GM21529 (cell line): Measurements from ENCODE around the gene BSG.

ENCODE experiments used
- ATAC-seq: cut with Tn5 transposase; IDR thresholded peaks from one replicate; pipeline ENCODE4 v1.9.1; 2021; ENCODE audit not compliant: unreplicated experiment

The BSG gene

GRCh38 chr19:572140-572742 lies at the start of gene BSG:
Gene BSG, plus strand, starts transcription at chr19:572596. Its CDS starts 39 bp downstream, at chr19:572635.
- peak; percentile 75 for ATAC-seq

DNA sequence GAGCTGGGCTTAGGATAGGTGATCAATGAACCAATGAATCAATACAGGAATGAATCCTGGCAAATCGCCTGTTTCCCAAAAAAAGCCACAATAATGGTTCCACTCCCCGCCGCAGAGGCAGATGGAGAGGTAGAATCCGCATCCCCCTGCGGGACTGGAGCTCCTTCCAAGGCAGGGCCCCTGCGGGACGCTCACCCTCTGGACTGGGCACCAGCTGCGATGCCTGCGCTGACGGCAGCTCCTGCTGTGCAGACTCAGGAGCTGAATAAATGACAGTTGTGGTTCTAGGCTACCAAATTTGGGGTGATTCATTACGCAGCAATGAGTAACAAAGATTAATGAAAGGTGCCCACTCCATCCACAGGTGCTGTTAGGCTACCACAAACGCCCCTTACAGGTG lies 49.7 kb upstream of the BSG start:
- no peak for ATAC-seq

GRCh38 chr19:524062-524674 lies 48.2 kb upstream of the BSG start:
- no peak for ATAC-seq

DNA sequence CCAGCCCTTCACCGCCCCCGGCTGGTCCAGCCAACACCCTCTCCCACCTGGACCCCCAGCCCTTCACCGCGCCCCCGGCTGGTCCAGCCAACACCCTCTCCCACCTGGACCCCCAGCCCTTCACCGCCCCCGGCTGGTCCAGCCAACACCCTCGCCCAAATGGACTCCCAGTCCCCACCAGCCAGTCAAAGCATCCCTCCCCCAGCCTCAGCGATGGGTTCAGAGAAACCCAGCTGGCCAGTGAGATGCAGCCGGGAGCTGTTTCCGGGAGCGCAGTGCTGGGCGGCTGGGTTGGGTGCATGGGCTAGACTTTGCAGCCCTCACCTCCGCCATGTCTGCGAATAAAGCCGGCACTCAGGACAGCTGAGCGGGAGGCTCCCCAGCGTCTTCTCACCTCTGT lies 47.4 kb upstream of the BSG start:
- ATAC-seq: no peak

DNA sequence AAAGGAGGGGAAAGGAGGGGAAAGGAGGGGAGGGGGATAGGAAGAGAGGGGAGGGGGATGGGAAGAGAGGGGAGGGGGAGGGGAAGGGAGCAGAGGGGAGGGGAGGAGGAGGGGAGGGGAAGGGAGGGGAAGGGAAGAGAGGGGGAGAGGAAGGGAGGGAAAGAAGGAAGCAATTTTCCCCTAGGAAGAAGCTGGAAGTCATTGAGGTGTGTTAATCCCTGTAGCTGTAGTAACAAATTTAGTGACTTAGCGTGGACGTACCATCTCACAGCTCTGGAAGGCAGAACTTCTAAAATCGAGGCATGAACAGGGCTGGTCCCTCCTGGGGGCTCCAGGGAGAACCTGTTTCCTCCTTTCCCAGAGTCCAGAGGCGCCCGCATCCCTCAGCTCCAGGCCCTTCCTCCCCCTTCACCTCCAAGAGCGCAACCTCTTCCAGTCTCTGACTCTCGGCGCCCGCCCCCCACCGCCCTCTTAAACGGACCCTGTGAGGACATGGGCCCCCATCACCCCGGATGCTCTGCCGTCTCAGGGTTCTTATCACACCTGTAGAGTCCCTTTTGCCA lies 46.5 kb upstream of the BSG start:
- ATAC-seq: no peak

GRCh38 chr19:530134-531008 lies 42.0 kb upstream of the BSG start:
- no peak for ATAC-seq

GRCh38 chr19:531009-531752 lies 41.2 kb upstream of the BSG start:
- peak; percentile 49 for ATAC-seq

DNA sequence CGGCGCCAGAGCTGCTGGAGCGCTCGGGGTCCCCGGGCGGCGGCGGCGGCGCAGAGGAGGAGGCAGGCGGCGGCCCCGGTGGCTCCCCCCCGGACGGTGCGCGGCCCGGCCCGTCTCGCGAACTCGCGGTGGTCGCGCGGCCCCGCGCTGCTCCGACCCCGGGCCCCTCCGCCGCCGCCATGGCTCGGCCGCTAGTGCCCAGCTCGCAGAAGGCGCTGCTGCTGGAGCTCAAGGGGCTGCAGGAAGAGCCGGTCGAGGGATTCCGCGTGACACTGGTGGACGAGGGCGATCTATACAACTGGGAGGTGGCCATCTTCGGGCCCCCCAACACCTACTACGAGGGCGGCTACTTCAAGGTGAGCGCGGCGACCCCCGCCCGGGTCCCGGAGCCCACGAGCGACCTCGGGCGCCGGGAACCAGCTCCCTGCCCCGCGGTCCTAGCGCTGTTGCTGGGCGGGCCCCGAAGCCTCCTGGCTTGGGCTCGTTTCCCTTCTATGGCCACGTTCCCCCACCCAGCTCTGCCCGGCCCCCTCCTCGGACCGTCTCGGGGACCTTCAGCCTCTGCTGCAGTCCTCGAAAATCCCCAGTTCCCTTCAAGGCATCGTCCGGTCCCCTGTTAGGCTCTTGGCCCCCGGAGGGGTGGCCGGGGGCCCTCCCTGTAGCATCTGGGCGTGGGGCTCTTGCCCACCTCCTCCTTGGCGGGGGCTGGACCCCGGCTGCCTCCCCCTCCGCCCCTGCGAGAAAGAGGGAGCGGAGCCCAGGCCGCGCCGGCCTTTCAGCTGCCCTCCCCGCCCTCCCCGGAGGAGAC lies 40.4 kb upstream of the BSG start, which contains the start of gene CDC34:
TSS of gene CDC34 (plus strand) at position 8 of the 808 bp plus-strand sequence. CDS start at position 180, 172 bp downstream.
- ATAC-seq: peak; percentile 14

GRCh38 chr19:532561-533363 lies 39.6 kb upstream of the BSG start:
- no peak for ATAC-seq

GRCh38 chr19:533364-534058 lies 38.9 kb upstream of the BSG start:
- ATAC-seq: no peak

- ATAC-seq: no peak
Observed at GRCh38 chr19:534088-534487, 38.3 kb upstream of the BSG start.

DNA sequence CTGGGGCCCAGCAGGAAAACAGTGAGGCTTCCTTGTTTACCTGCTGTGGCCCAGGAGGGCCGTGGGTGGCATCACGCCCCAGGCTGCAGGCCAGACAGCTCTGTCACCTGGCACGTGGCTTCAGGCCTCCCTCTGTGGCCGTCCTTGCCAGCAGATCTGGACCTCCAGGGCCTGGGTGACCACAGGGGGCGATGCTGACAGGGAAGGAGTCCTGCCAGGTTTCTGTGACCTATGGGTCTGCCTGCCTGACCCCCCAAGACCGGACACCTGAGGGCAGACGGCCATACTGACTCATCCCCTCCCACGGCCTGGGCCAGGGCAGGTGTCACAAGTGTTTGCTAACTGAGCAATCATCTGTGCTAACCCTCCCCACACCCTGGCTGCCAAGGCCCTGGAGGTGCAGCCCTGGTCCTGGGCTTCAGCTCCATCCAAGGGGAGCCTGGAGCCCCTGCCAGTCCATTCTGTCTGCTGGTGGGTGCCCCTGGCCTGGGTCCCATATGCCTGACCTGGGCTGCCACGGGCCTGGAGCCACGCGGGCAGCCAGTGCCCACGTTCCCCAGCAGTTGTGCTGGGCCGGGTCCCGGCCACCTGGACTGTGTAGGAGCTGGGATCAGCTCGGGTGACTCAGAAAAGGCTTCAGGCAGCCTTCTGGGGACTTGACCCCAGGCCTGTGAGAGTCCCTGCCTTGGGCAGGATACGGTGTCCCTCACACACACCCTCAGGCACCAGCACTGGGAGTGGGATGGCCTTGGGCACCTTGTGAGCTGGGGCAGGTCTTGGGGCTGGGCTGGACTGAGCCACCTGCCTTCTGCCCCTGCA lies 37.2 kb upstream of the BSG start:
- ATAC-seq: no peak

DNA sequence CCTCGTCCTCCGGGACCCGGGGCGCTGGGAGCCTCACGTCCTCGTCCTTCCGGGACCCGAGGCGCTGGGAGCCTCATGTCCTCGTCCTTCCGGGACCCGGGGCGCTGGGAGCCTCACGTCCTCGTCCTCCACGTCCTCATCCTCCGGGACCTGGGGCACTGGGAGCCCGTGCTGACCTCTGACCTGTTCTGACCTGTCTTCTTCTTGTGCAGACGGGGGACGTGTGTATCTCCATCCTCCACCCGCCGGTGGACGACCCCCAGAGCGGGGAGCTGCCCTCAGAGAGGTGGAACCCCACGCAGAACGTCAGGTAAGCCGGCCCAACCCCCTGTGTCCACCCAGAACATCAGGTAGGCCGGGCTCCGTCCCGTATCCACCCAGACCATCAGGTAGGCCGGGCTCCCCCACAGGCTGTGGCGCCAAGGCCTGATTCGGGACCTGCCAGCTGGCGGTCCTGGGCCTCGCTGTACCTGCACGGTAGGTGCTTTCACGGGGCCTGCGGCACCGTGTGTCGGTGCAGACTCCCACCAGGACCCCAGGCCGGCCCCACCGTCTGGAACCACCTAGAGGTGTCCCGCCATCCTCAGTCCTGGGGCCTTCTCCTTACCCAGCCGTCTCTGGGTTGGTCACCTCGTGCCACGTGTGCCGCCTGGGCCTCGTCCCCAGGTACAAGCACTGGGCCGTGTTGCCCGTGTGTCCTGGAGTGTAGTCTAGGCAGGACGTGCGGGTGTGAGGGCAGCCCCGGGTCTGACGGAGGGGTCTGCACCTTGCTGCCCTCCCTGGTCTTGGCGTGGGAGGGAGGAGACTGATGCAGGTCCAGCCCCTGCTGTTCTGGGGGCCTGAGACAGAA lies 36.1 kb upstream of the BSG start:
- no peak for ATAC-seq

DNA sequence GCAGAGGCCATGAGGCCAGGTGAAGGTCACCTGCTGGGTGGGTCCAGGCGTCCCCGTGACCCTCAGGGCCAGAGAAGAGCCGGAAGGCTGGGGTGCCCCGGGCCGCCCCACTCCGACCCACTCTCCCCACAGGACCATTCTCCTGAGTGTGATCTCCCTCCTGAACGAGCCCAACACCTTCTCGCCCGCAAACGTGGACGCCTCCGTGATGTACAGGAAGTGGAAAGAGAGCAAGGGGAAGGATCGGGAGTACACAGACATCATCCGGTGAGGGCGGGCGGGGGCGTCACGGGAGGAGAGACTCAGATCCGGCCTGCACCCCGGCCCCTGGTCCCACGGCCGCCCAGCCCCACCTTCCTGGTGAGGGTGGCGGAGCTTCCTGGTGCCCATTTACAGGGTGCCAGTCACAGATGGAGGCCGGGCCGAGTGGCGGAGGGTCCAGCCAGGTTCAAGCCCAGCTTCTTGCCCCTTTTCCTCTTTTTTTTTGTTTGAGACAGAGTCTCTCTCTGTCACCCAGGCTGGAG lies 35.5 kb upstream of the BSG start:
- ATAC-seq: no peak

DNA sequence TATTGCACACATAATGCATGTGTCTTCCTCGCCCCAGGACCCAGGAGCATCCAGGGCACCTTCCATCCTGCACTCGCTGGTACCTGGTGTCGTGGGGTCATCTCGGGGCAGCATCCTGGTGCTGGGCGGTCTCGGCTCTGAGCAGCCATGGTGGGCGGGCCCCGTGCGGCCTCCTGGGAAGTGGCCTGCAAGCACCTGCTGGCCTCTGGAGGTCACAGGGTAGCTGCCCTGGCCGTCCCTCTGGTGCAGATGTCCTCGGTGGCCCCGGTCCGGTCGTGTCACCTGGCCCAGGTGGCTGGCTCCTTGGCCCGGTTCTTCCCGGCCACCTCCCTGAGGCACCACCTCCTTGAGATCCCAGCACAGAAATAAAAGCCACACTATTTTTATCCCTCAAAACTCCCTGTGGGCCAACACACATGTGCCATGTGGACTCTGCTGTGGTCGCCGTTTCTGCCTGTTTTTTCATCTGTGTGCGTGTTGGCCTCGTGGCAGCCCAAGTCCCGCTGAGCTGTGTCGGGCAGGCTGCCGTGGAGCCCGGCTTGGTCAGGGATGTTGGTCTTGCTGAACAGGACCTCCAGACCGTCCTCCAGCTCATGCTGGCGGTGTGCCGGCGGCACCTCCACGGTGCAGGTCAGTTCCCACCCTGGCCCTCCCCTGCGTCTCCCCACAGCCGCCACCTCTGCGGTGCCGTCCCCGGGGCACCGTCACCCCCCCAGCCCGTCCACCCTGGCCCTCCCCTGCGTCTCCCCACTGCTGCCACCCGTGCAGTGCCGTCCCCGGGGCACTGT lies 33.6 kb upstream of the BSG start:
- ATAC-seq: no peak
